ENCODE measurements around the gene KRTAP1-3. TPM values are rescaled to one million over a fixed set of nuclear protein-coding genes. Genes with fewer than 3 reads are reported as not detected.
"Not testable (repeated sequence)": the region's sequence is repeated elsewhere in the genome, so short reads cannot be mapped to it uniquely, and the experiment has no call there.

KRTAP1-3 gene
- total RNA-seq, 6 donors from 2014 or later = not detected

GRCh38 chr17:41064301-41064700, 29.6 kb upstream of the KRTAP1-3 start:
- no peaks in the 10 kb centered on the region for H3K9me3 ChIP-seq
- ATAC-seq (ENCODE audit: low FRiP score in 2 of 2) = no peak
- no peaks in the 10 kb centered on the region for H3K4me1 ChIP-seq
- WGBS, 2 donors = 78 to 79% methylated on average over 1 of the region's 1 CpG
- no peak for DNase-seq
- H3K4me3 ChIP-seq = no peak overlapping the region
- H3K27ac ChIP-seq = no peak overlapping the region
- no peaks in the 10 kb centered on the region for H3K27me3 ChIP-seq
- TF ChIP-seq EP300 (IDR thresholded peaks at IDR 0.05) = no peak
- no peak for TF ChIP-seq POLR2A (IDR thresholded peaks at IDR 0.05)
- no peak for TF ChIP-seq POLR2AphosphoS5 (IDR thresholded peaks at IDR 0.05)
- TF ChIP-seq CTCF (IDR thresholded peaks at IDR 0.05) = no peak
- no peaks in the 10 kb centered on the region for H3K36me3 ChIP-seq

GRCh38 chr17:41063449-41063848, 28.8 kb upstream of the KRTAP1-3 start:
- no peaks in the 10 kb centered on the region for H3K4me1 ChIP-seq
- ATAC-seq (ENCODE audit: low FRiP score in 2 of 2) (no peak), DNase-seq (no peak)
- H3K27me3 ChIP-seq = no peaks in the 10 kb centered on the region
- H3K4me3 ChIP-seq = no peak overlapping the region
- H3K27ac ChIP-seq = no peak overlapping the region
- no peaks in the 10 kb centered on the region for H3K9me3 ChIP-seq
- WGBS, 2 donors = 74 to 75% methylated on average over 4 of the region's 4 CpGs
- TF ChIP-seq POLR2A (IDR thresholded peaks at IDR 0.05) (no peak), CTCF (IDR thresholded peaks at IDR 0.05) (no peak), POLR2AphosphoS5 (IDR thresholded peaks at IDR 0.05) (no peak), EP300 (IDR thresholded peaks at IDR 0.05) (no peak)
- H3K36me3 ChIP-seq = no peaks in the 10 kb centered on the region

- Histone ChIP-seq H3K9me3 (no peaks in the 10 kb centered on the region), H3K27ac (no peak overlapping the region), H3K4me3 (no peak overlapping the region), H3K27me3 (no peaks in the 10 kb centered on the region), H3K36me3 (no peaks in the 10 kb centered on the region), H3K4me1 (no peaks in the 10 kb centered on the region)
- DNase-seq = no peak
- TF ChIP-seq POLR2AphosphoS5 (IDR thresholded peaks at IDR 0.05) = no peak
- TF ChIP-seq CTCF (IDR thresholded peaks at IDR 0.05) = no peak
- TF ChIP-seq EP300 (IDR thresholded peaks at IDR 0.05) = no peak
- no peak for TF ChIP-seq POLR2A (IDR thresholded peaks at IDR 0.05)
- WGBS, 2 donors = 66 to 76% methylated on average over 1 of the region's 1 CpG
- no peak for ATAC-seq (ENCODE audit: low FRiP score in 2 of 2)
Measured at GRCh38 chr17:41061964-41062363, 27.3 kb upstream of the KRTAP1-3 start.

GRCh38 chr17:41060052-41060604, 25.5 kb upstream of the KRTAP1-3 start, which contains the start of gene KRTAP2-3:
TSS of gene KRTAP2-3 (minus strand) at chr17:41060114. CDS start at chr17:41060050, 64 bp downstream.
- no peaks in the 10 kb centered on the region for H3K9me3 ChIP-seq
- DNase-seq (no peak), ATAC-seq (ENCODE audit: low FRiP score in 2 of 2) (no peak)
- no peak for TF ChIP-seq POLR2A (IDR thresholded peaks at IDR 0.05)
- no peak for TF ChIP-seq EP300 (IDR thresholded peaks at IDR 0.05)
- no peak for TF ChIP-seq POLR2AphosphoS5 (IDR thresholded peaks at IDR 0.05)
- TF ChIP-seq CTCF (IDR thresholded peaks at IDR 0.05) = no peak
- no peak within 1 kb of the TSS for H3K27ac ChIP-seq
- no peaks in the 10 kb centered on the region for H3K27me3 ChIP-seq
- WGBS, 2 donors = 61 to 79% methylated on average over 5 to 6 of the region's 6 CpGs
- H3K4me1 ChIP-seq = no peaks in the 10 kb centered on the region
- H3K4me3 ChIP-seq = no peak within 1 kb of the TSS
- H3K36me3 ChIP-seq = no peaks in the 10 kb centered on the region

GRCh38 chr17:41059276-41060051, 24.8 kb upstream of the KRTAP1-3 start:
- 31 to 39% methylated on average over 7 to 11 of the region's 31 CpGs for WGBS, 2 donors
- ATAC-seq (ENCODE audit: low FRiP score in 2 of 2); H3K27me3 ChIP-seq; H3K4me1 ChIP-seq; H3K27ac ChIP-seq; H3K9me3 ChIP-seq; H3K4me3 ChIP-seq; H3K36me3 ChIP-seq: not testable (repeated sequence)
- DNase-seq = peak in 1 of 2 donors; percentile 59

Measured in upper lobe of left lung (tissue), 6 donors.